MCF 10A (cell line): ENCODE measurements around the gene DOCK9. TPM values are rescaled to one million over a fixed set of nuclear protein-coding genes. Genes with fewer than 3 reads are reported as not detected.

Experiments used
- BruUV-seq: library from RNA; stranded (reverse); fragments of 400-500 nt; replicated peaks from 2 replicates; lab custom pipeline; 2021; lab: Mats Ljungman, UMichigan
- CTCF ChIA-PET: fragments of 300-600 bp; sonication (Branson Sonifier 250); formaldehyde crosslinking; extraction: SDS; loops from one replicate; lab custom pipeline; 2021; ENCODE audit warnings: antibody characterized with exemption, inconsistent platforms; lab: Yijun Ruan, JAX
- POLR2A ChIA-PET: fragments of 300-600, 350-650 bp; sonication (Branson Sonifier 250); formaldehyde crosslinking; extraction: SDS; loops from one replicate; lab custom pipeline; 2020; ENCODE audit warnings: antibody characterized with exemption, inconsistent platforms; lab: Yijun Ruan, JAX
- DNase-seq: peaks from one replicate; pipeline ENCODE4 v3.0.0-alpha.2; 2018; ENCODE audit not compliant: unreplicated experiment
- H3K27ac Mint-ChIP-seq: one replicate; pipeline ENCODE4 v1.8.0; 2022; ENCODE audit warnings: mild to moderate bottlenecking, low read depth, mixed read lengths; ENCODE audit not compliant: unreplicated experiment
- H3K27me3 Mint-ChIP-seq: one replicate; pipeline ENCODE4 v1.8.0; 2022; ENCODE audit warnings: mixed read lengths; ENCODE audit not compliant: insufficient read depth, unreplicated experiment
- H3K36me3 Mint-ChIP-seq: one replicate; pipeline ENCODE4 v1.8.0; 2022; ENCODE audit warnings: mild to moderate bottlenecking, moderate library complexity, mixed read lengths; ENCODE audit not compliant: insufficient read depth, unreplicated experiment
- H3K4me1 Mint-ChIP-seq: one replicate; pipeline ENCODE4 v1.8.0; 2022; ENCODE audit warnings: mixed read lengths; ENCODE audit not compliant: insufficient read depth, unreplicated experiment
- H3K4me3 Mint-ChIP-seq: one replicate; pipeline ENCODE4 v1.8.0; 2022; ENCODE audit warnings: mild to moderate bottlenecking, moderate library complexity, mixed read lengths; ENCODE audit not compliant: unreplicated experiment
- H3K9me3 Mint-ChIP-seq: one replicate; pipeline ENCODE4 v1.8.0; 2022; ENCODE audit warnings: mixed read lengths; ENCODE audit not compliant: unreplicated experiment
- CTCF ChIP-seq: fragments of 200-600 bp; IDR thresholded peaks from one replicate; pipeline ENCODE4 v1.8.0; 2022; ENCODE audit warnings: antibody characterized with exemption, mild to moderate bottlenecking; ENCODE audit not compliant: unreplicated experiment
- intact Hi-C: fragments of 100-400 bp; cut with micrococcal nuclease; formaldehyde crosslinking; loops from 2 replicates; pipeline ENCODE4 v1.14.1; 2022
- total RNA-seq: library from RNA; stranded (reverse); gene quantifications from 2 replicates; pipeline ENCODE4 v1.2.3, GENCODE V29; 2022

Gene DOCK9
- total RNA-seq, 1 experiment from 2014 or later = 77.0 TPM

GRCh38 chr13:98947925-98948324 lies 29.9 kb downstream of the DOCK9 start:
- intact Hi-C loops = no loop called here
- no peak for TF ChIP-seq CTCF
- Mint-ChIP-seq H3K4me3 (no peak overlapping the region), H3K27ac (no peak overlapping the region), H3K9me3 (no peaks in the 10 kb centered on the region), H3K27me3 (no peaks in the 10 kb centered on the region), H3K4me1 (peaks cover 13% of the 10 kb centered on the region), H3K36me3 (no peaks in the 10 kb centered on the region)
- POLR2A ChIA-PET = interaction anchor here (0.6 kb wide), 1 partner anchor 169 kb away, joined by 3 read pairs; no protein-coding TSS in a partner anchor
- no peak for DNase-seq
- no TSS peak for BruUV-seq
- CTCF ChIA-PET = no interaction called here

DNA sequence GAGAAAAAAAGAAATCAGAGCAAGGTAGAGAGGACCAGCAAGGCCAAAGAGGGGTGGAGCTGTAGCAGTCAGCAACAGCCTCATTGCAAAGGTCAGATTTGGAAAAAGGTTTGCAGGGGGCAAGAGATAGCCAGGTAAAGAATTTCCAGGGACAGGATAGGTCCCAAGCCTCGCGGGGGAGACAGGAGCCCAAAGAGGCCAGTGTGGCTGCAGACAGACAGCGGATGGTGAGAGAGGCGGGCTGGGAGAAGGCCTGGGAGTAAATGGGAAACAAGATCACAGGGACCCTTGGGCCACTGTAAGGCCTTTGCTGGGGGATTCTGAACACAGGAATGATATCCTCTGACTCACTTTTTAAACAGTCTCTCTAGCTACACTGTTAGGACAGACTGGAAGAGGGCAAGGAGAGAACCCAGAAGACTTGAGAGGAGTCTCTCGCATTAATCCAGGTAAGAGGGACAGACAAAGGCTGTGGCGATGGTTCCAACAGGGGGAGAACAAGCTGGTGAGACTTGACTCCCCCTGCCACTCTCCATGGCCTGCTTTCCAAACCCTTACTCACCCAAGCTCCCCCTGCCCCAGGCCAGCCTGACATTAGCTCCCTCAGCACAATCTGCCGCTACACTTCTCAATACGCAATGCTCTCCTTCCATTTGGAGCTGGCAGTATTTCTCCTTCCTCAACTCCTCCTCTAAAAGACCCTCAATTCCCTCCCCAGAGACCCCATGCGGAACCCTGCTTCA lies 31.8 kb downstream of the DOCK9 start:
- intact Hi-C loops = no loop called here
- H3K4me3 Mint-ChIP-seq = no peak overlapping the region
- BruUV-seq = no TSS peak
- H3K27me3 Mint-ChIP-seq = no peaks in the 10 kb centered on the region
- no peaks in the 10 kb centered on the region for H3K36me3 Mint-ChIP-seq
- DNase-seq = no peak
- H3K27ac Mint-ChIP-seq = no peak overlapping the region
- POLR2A ChIA-PET = interaction anchor here (1.1 kb wide), 1 partner anchor 15 kb away, joined by 3 read pairs; no protein-coding TSS in a partner anchor
- no peaks in the 10 kb centered on the region for H3K9me3 Mint-ChIP-seq
- H3K4me1 Mint-ChIP-seq = peaks cover 13% of the 10 kb centered on the region
- TF ChIP-seq CTCF = no peak
- CTCF ChIA-PET = interaction anchor here (0.6 to 0.8 kb wide), 3 partner anchors 15 to 1538 kb away, joined by 3 to 4 read pairs (median 3); no protein-coding TSS in a partner anchor

DNA sequence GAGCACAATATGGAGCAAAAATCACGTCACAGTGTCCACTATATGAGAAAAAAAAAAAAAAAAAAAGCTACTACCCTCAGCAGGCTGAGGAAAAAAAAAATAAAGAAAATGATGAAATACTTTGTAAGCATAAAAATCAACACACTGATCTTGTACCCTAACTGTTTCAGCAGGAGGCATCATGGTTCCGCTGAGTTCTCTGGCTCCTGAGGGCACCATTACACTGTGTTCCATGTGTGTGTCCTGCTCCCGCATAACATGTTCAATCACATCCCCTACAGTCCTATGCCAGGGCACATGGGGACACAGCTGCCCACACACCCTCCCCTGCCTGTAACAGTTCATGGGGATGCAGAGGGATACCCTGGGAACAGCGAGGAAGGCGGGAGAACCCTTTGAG lies 33.5 kb downstream of the DOCK9 start:
- intact Hi-C loops = no loop called here
- ChIA-PET CTCF (interaction anchor here (0.6 to 1.9 kb wide), 7 partner anchors 9 to 233 kb away, joined by 3 to 6 read pairs (median 4); no protein-coding TSS in a partner anchor), POLR2A (interaction anchor here (1.5 kb wide), 1 partner anchor 16 kb away, joined by 3 read pairs; no protein-coding TSS in a partner anchor)
- Mint-ChIP-seq H3K9me3 (no peaks in the 10 kb centered on the region), H3K36me3 (no peaks in the 10 kb centered on the region), H3K4me3 (no peak overlapping the region), H3K27me3 (no peaks in the 10 kb centered on the region), H3K27ac (no peak overlapping the region), H3K4me1 (peaks cover 15% of the 10 kb centered on the region)
- DNase-seq = no peak
- TF ChIP-seq CTCF = no peak
- no TSS peak for BruUV-seq

DNA sequence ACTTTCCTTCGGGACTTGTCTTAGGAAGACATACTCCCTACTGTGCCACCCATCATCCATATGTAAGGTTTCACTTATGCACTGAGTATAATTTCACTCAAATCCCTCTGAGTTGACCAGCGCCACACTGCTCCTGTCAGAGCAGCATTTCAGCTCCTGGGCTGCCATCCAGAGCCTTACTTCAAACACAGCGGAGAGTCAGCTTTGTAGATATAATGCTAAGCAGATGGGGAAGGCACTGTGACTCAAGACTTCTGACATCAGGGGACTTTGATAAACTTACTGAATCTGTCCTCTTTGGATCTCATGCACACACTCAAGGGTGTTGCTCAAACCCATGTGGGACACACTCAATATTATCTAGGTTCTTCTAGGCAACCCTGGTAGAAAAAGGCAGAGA lies 34.9 kb downstream of the DOCK9 start:
- ChIA-PET POLR2A (no interaction called here), CTCF (interaction anchor here (1.9 kb wide), 1 partner anchor 19 kb away, joined by 4 read pairs; no protein-coding TSS in a partner anchor)
- no peak overlapping the region for H3K27ac Mint-ChIP-seq

More for the DNA sequence above, 34.9 kb downstream of the DOCK9 start:
- no peak overlapping the region for H3K4me3 Mint-ChIP-seq
- no peaks in the 10 kb centered on the region for H3K36me3 Mint-ChIP-seq
- DNase-seq = no peak
- no peaks in the 10 kb centered on the region for H3K9me3 Mint-ChIP-seq
- peaks cover 22% of the 10 kb centered on the region for H3K4me1 Mint-ChIP-seq
- no TSS peak for BruUV-seq
- TF ChIP-seq CTCF = no peak
- no peaks in the 10 kb centered on the region for H3K27me3 Mint-ChIP-seq
- intact Hi-C loops = no loop called here
